RKO (cell line): ENCODE data around the gene MAPKAP1.

Source experiments
- DNase-seq: peaks from one replicate; pipeline ENCODE4 v3.0.0-alpha.2; 2016; ENCODE audit warnings: low spot score

Gene MAPKAP1

GRCh38 chr9:125430161-125431011 is 276.6 kb downstream of the MAPKAP1 start:
- DNase-seq = no peak

- DNase-seq = no peak
These were observed 277.4 kb downstream of the MAPKAP1 start for GRCh38 chr9:125429476-125430160.

GRCh38 chr9:125428902-125429467 is 278.0 kb downstream of the MAPKAP1 start:
- DNase-seq = no peak

- no peak for DNase-seq
These were observed 278.7 kb downstream of the MAPKAP1 start for GRCh38 chr9:125428060-125428901.

- DNase-seq = no peak
These were observed 279.5 kb downstream of the MAPKAP1 start for GRCh38 chr9:125427556-125427955.

GRCh38 chr9:125426926-125427325 is 280.1 kb downstream of the MAPKAP1 start:
- no peak for DNase-seq

- no peak for DNase-seq
These were observed 281.0 kb downstream of the MAPKAP1 start for GRCh38 chr9:125425901-125426515.

GRCh38 chr9:125425170-125425897 is 281.7 kb downstream of the MAPKAP1 start:
- DNase-seq = no peak

- DNase-seq = no peak
These were observed 283.0 kb downstream of the MAPKAP1 start for GRCh38 chr9:125423964-125424363.

GRCh38 chr9:125422853-125423252 is 284.2 kb downstream of the MAPKAP1 start:
- DNase-seq = no peak

GRCh38 chr9:125421591-125422181 is 285.3 kb downstream of the MAPKAP1 start:
- no peak for DNase-seq

- no peak for DNase-seq
These were observed 285.8 kb downstream of the MAPKAP1 start for GRCh38 chr9:125421166-125421565.

- DNase-seq = no peak
These were observed 288.6 kb downstream of the MAPKAP1 start for GRCh38 chr9:125418404-125418803.

GRCh38 chr9:125416517-125416916 is 290.5 kb downstream of the MAPKAP1 start:
- DNase-seq = no peak

- no peak for DNase-seq
These were observed 291.2 kb downstream of the MAPKAP1 start for GRCh38 chr9:125415583-125416460.

GRCh38 chr9:125413579-125413978 is 293.4 kb downstream of the MAPKAP1 start:
- DNase-seq = no peak

GRCh38 chr9:125412166-125412565 is 294.8 kb downstream of the MAPKAP1 start:
- DNase-seq = no peak

- no peak for DNase-seq
These were observed 295.7 kb downstream of the MAPKAP1 start for GRCh38 chr9:125411171-125411756.

- DNase-seq = peak; percentile 30
These were observed 296.5 kb downstream of the MAPKAP1 start for GRCh38 chr9:125410522-125410894.
